Pons (tissue), 1 donor: Measurements from ENCODE around the gene ENDOU.

Experiments
- DNase-seq: peaks from one replicate; pipeline ENCODE4 v3.0.0-alpha.2; 2016; ENCODE audit warnings: low spot score

Gene ENDOU

GRCh38 chr12:47757840-47758583 is 32.7 kb upstream of the ENDOU start:
- peak; percentile 53 for DNase-seq

- no peak for DNase-seq
Observed at GRCh38 chr12:47757364-47757839, 32.1 kb upstream of the ENDOU start.

GRCh38 chr12:47755655-47756562 is 30.6 kb upstream of the ENDOU start:
- peak; percentile 56 for DNase-seq

GRCh38 chr12:47754881-47755280 is 29.6 kb upstream of the ENDOU start:
- DNase-seq, result peak; percentile 57

DNA sequence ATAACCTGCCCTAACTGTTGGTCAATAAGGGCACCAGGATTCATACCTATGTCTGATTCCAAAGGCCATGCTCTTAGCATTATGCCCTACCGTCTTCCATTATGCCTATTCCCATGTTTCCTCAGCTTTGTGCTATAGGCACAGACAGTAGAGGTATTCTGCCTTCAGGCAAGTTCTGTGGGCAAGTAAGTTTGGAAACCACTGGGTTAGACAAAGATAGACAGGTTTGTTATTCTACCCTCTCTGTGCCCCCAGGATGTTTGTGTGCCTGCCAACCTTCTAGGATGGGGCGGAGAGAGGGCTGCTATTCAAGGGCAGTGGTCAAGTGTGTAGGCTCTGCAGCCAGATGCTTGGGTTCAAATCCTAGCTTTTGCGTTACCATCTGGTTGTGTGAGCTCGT is 28.8 kb upstream of the ENDOU start:
- DNase-seq, result no peak

DNA sequence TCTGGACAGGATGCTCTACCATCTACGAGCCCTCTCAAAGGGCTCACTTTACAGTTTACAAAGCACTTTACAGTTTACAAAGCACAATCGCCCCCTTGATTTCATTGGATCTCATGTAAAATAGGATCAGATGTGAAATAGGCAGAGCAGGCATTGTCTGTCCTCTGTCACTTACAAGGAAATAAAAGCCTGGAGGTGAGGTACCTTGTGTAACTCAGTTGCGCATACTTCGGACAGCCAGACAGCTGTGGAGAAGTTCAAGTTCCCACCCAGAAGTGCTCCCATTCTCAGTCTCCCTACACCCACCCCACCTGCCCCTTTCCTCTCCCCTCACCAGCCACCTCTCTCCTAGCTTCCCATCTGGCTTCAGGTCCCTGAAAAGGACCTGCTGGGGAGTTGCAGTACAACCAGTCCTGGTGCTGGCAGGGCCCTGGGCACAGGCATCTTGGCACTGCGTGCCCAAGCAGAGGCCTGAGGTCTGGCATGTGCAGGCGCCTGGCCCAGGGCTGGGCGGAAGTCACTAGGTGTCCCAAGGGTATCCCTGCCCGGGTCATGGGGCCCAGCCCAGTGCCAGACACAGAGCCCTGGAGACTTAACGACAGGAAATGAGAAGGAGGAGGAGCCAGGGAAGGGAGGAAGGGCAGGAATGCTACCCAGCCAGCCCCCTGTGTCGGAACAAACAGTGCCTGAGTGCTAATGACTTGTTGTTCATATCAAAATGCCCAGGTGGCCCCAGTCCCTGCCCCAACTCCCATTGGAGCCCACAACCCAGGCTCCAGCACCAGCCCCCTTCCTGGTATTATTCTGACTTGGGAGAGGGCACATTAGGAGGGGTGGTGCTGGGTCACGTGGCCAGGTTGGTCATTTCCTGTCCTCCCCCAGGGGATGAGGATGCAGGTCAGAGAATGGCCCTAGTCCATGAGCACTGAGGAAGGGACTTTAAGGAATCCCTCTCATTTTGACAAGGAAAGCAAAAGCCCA is 28.0 kb upstream of the ENDOU start:
- peak; percentile 50 for DNase-seq

DNA sequence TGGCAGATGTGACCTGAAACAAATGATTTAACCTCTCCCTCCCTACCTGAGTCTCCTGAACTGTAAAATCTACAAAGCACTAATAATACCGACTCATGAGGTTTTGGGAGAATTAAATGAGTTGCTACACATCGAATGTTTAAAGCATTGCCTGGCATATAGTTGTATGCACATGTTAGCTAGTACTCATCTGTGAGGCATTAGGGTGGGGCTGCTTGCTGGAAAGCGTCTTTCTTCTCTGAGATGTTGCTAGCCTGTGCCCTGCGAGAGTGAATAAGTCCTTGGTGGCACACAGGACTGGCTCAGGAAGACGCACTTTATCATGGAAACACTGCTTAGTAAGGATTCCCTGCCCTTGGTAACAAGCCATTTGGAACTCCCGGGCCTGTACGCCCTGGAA is 27.3 kb upstream of the ENDOU start:
- DNase-seq, result no peak

GRCh38 chr12:47752121-47752520 is 26.8 kb upstream of the ENDOU start:
- DNase-seq, result no peak

DNA sequence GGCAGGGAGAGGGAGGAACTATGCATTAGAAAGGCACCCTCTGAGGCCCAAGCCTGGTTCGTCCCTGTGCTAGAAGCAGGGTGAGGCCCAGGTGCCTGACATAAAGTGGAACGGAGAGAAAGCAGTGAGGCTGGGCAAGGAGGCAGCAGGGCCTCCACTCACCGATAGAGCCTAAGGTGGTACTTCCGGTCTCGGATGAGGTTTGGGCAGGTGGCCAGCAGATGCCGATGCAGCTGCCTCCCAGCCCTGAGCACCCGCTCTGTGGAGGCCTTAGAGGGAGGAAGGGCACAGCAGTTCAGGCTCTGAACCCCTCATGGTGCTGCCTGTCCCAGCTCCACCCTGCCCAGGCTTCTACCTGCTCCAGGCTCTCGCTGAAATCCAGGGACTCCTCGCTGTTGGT is 26.3 kb upstream of the ENDOU start:
- DNase-seq, result no peak

DNA sequence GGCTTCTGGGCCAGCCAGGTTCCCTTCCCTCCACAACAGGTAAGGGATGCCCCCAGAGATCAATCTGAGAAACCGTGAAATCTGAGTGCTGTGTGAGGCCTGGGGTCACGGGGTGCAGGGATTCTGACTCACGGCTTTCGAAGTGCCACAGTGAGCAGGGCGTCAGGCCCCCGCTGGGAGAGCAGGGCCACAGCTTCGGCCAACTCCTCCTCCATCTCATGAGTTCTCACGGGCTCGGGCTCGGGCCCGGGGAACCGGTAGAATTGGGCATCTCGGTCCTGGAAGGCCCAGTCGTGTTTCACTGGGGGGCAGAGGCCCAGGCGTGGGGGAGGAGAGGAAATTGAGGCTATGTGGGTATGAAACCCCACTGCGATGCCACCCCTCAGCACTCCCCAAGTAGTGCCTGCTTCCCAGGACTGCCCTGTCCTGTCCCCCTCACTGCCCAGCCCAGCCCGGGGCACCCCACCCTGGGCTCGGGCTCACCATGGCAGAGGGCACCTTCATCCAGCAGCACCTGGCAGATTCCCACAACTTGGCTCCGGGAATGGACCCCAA is 25.7 kb upstream of the ENDOU start:
- DNase-seq, result no peak

- no peak for DNase-seq
Observed at GRCh38 chr12:47750229-47750798, 25.0 kb upstream of the ENDOU start.

DNA sequence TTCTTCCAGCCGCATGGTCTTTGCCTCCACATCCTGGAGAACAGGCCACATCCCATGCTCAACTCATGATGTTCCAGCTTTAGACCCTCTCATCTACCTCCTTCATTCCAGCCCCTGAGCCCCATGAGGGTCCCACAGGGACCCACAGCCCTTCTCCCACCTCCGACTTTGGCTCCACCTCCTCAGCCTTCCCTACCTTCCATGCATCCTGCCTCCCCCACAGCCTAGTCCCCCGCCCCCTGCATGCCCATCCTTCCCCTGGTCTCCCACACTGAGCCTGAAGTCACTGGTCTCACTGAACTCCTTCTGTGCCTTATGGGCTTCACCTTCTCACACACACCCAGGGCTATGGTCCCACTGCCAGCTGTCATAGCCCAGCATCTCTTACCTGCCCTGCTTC is 23.6 kb upstream of the ENDOU start:
- DNase-seq, result no peak

DNA sequence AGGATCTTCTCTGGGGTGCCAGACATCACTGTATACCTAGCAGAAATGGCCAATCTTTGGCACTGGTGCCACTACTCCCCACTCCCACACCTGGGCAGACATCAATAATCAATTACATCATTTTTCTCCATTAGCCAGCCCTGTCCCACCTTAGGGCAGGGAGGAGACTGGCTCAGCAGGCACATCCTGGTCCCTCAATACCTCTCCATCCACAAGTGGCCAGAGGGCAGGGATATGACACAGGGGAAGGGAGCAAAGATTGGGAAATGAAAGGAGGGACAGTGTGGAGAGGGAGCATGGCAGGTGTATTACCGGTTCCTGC is 23.2 kb upstream of the ENDOU start:
- DNase-seq, result no peak

DNA sequence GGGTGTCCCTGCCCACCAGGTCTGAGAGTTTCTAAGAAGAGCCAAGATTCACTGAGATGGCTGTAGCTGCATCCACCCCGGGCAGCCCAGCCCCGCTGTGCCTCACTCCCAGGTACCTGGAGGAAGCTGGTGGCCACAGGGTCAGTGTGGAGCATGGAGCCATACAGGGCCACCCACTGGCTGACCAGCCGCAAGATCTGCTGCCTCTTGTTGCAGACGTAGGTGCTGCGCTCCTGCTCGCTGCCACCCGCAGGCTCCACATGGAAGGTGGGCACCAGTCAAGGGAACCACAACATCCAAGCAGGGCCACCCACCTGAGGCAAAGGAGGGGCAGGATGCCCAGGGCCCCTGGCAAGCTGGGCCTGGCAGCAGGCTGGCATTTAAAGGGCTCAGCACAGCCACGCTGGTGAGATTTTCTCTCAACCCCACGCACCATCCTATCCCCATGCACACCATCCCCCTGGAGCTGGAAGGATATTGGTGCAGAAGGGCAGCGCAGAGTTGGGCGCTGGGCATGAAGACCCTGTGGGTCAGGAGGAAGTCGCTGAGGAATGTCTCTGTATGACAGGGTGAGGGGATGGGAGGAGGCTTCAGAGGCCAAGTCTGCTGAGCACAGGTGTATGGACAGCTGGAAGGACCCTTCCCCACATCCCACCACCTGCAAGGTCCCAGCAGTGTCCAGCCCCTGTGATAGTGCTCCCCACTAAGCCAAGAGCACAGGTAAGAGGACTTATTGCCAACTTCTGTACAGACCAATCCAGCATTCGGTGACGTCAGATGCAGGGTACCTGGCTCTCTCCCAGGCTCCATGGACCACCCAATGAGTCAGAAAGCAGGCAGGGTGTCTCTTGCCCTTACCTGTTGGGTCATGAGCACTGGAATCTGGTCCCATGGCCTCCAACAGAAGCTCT is 22.6 kb upstream of the ENDOU start:
- DNase-seq, result no peak

- no peak for DNase-seq
Observed at GRCh38 chr12:47747126-47747525, 21.8 kb upstream of the ENDOU start.

GRCh38 chr12:47746523-47746922 is 21.2 kb upstream of the ENDOU start:
- no peak for DNase-seq

DNA sequence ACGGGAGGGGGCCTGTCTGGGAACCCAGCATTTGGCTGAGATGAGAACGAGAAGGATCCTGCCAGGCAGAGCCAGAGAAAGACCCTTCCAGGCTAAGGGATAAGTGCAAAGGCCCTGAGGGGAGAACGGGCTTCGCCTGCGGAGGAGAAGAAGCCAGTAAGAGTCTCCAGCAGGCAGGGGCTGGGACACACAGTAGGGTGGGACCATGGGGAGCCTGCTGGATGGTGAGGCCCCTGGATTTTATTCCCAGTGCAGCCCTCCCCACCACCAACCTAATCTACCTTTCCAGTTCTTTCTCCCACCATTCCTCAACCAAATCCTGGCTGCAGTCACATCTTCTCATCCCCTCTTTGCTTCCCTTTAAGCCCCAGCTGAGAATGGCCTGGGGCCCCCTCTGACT is 20.8 kb upstream of the ENDOU start:
- DNase-seq, result no peak

GRCh38 chr12:47745485-47746041 is 20.3 kb upstream of the ENDOU start:
- no peak for DNase-seq

- no peak for DNase-seq
Observed at GRCh38 chr12:47744778-47745436, 19.6 kb upstream of the ENDOU start.
